ENCODE measurements around the gene SLC26A8. TPM values are rescaled to one million over a fixed set of nuclear protein-coding genes. Genes with fewer than 3 reads are reported as not detected.
"Not testable (repeated sequence)": the region's sequence is repeated elsewhere in the genome, so short reads cannot be mapped to it uniquely, and the experiment has no call there.

The SLC26A8 gene
- total RNA-seq, 1 donor from 2014 or later = not detected

DNA sequence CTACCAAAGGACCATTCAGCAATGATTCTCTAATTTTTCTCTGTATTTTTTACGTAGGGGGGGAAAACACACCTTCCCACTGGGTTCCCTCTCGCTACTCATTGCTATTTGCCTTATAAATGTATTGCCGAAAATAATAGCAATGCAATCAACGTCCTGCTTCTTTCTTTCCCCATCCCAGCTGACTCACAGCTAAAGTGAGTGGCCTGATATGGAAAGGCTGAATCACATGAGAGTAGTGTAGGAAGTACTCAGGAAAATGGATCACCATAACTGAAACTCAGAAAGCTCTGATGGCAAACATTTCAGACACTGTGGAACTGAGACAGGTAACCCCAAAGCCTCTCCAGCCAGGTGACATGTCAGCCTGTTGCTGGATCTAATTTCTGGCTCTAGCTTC is 54.3 kb downstream of the SLC26A8 start:
- intact Hi-C loops (cut with DNase I) = no loop called here
- no peak for DNase-seq (ENCODE audit: missing footprints)
- no peak for ATAC-seq

DNA sequence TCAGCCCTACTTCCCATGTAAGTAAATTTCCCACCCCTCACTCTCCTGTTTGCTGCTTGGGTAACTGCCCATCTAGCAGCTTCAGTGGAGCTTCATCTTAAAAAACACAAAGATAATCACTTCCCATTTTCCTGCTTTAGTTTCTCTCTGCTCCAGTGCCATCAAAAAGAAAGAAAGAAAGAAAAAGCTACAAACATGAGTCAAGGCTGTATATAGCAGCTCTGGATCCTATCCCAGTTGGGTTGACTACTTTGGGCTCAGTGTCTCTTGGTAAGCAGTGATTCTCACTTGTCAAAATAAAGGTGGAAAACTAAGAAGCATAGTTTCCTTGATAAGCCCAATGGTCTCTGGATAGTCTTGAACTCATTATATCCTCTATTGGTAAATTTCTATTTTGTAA is 54.8 kb downstream of the SLC26A8 start:
- intact Hi-C loops (cut with DNase I) = no loop called here
- no peak for ATAC-seq
- no peak for DNase-seq (ENCODE audit: missing footprints)

DNA sequence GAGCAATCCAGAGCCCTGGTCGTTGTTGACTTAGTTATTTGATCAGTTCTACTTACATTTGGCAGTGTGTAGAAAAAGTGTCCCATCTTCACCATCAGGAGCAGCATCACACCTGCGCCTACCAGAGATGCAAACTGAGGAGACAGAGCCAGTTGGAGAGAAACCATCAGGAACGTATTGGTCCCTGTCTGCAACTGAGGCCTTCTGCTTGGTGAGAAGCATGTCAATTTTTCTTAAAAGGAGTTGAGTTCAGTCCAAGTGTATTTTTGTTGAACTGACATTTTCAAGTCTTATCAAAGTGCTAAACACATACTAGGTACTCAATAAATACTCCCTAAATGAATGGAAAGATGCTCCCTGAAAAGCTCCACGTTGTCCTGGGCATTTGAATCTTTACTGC is 55.6 kb downstream of the SLC26A8 start:
- intact Hi-C loops (cut with DNase I) = no loop called here
- DNase-seq (ENCODE audit: missing footprints) (no peak), ATAC-seq (no peak)

DNA sequence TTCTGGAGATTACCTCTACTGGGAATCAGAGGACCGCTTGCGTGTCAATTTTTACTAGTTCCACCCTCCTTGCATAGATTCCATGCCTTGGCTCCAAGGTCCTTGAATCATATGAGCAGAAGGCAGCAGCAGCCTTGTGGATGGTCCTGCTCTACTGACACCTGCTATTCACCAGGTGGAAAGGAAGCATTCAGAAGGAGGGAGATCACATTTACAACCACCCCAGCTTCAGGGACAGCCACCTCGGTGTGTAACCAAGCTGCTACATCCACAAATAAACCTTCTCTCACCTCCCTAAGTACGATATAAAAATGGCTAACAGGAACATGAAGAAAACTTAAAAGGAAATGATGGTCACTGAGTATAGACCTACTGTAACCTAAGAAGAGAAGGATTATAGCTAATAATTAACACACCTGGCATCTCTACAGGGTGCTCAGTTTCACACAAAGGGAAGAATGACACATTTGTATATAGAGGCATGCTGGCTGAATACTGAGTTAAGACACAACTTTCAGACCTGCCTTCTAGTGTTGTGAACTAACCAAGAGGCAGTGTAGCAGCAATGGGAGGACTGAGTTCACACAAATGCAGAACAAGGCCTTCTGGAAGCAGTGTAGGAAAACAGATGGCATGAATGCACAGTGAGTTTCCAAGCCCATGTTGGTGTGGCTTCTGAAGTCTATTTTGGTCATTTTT is 57.2 kb downstream of the SLC26A8 start:
- DNase-seq (ENCODE audit: missing footprints) = no peak
- intact Hi-C loops (cut with DNase I) = no loop called here

DNA sequence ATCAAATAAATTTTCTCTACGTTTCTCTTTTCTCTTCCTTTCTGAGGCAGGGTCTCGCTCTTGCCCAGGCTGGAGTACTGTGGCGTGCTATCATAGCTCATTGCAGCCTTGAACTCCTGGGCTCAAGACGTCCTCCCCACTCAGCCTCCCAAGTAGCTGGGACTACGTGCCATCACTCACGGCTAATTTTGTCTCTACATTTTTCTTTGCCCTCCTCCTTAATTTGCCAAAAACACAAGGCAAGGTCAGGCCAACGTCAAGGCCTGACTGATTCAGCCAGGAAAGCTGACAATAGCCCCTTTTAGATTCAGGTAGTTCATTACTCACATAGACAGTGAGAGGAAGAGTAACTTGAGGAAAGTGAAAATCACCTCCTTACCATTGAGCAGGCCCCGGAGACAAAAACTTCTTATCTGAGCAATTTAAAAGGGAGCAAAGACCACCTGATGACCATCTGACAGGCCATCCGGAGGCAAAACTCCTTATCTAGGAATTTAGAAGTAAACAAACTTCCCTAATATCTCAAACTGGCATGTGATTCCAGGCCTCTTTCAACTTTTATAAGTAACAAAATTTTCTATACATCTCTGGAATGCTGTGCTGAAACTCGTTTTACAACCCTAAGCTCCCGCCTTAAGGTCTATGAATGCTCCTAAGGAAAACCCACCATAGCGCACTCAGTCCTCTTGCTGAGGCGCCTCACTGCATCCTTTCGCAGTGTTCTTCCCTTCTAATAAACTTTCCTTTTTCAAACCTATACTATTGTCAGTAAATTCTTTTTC is 61.5 kb downstream of the SLC26A8 start:
- DNase-seq (ENCODE audit: missing footprints) (no peak), ATAC-seq (no peak)
- intact Hi-C loops (cut with DNase I) = no loop called here

More for the DNA sequence above, 57.2 kb downstream of the SLC26A8 start:
- no peak for ATAC-seq

DNA sequence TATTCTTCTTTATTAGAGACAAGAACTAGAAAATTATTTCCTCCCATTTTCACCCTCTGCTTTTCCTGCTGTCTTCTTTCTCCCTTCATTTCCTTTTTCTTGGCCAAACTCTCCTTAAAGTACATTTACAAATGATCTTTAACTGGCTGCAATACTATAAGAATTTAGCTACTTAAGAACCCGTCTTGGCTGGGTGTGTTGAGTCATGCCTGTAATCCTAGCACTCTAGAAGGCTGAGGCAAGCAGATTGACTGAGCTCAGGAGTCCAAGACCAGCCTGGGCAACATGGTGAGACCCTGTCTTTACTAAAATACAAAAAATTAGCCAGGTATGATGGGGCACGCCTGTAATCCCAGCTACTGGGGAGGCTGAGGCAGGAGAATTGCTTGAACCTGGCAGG is 64.3 kb downstream of the SLC26A8 start:
- ATAC-seq = no peak
- no peak for DNase-seq (ENCODE audit: missing footprints)
- intact Hi-C loops (cut with DNase I) = no loop called here

DNA sequence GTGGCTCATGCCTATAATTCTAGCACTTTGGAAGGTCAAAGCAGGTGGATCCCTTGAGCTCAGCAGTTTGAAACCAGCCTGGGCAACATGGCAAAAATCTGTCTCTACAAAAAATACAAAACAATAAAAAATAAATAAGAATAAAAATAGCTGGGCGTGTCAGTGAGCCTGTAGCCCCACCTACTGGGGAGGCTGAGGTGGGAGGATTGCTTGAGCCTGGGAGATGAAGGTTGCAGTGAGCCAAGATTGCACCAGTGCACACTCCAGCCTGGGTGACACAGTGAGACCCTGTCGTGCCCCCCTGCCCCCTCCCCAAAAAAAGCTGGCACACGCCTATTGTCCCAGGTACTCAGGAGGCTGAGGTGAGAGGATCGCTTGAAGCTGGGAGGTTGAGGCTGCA is 68.5 kb downstream of the SLC26A8 start:
- ATAC-seq (no peak), DNase-seq (ENCODE audit: missing footprints) (no peak)
- intact Hi-C loops (cut with DNase I) = no loop called here

DNA sequence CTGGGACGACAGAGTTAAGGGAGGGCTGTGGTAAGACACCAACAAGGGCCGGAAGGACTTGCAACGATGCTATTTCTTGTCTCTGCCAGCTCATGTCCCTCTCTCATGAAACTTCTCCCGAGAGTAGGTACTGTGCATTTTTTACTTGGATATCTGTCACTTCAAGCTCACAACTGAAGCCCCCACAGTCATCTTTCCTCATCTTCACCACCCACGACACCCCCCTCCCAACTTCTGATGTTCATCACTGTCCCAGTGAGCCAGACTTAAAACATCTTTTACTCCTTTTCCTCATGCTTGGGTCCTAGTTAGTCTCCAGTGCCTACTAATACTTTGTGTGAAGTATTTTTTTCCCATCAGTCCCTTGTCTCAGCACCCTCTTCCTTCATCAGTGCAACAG is 68.9 kb downstream of the SLC26A8 start:
- no peak for ATAC-seq
- DNase-seq (ENCODE audit: missing footprints) = no peak
- intact Hi-C loops (cut with DNase I) = no loop called here

DNA sequence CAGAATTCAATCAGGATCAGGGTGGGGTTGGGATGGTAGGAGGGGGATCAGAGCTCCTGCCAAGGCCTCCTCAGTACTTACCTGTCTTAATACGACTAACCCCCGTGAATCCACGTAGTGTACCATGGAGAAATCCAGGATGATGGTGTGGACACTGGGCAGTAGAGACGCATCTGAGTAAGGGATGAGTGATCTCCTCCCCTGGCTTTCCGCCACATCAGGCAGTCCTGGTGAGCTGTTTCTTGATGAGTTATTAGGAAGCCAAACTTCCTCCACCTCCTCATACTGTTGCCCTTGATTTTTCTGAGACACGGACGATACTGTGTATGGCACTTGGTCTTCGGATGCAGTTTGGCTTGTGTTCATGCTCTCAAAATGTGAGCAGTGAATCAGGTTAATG is 69.4 kb downstream of the SLC26A8 start:
- intact Hi-C loops (cut with DNase I) = no loop called here

DNA sequence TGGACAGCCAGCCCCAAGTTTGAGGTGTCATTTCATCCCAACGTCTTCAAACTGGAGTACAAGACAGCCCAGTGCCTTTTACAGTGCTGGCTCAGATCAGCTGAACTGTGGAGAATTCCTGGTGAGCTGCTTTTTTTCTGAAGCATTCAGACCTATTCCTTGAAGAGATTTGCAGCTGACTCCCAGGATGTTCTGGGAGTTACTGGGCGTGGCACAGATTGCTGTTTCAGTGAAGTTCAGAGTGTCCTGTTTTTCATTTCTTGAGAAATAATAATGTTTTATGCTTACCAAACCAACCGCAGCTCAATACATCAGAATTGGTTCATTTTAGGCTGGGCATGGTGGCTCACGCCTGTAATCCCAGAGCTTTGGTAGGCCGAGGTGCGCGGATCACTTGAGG is 70.1 kb downstream of the SLC26A8 start:
- DNase-seq (ENCODE audit: missing footprints) (no peak), ATAC-seq (no peak)
- intact Hi-C loops (cut with DNase I) = no loop called here

More for the DNA sequence above, 69.4 kb downstream of the SLC26A8 start:
- DNase-seq (ENCODE audit: missing footprints) (no peak), ATAC-seq (no peak)

DNA sequence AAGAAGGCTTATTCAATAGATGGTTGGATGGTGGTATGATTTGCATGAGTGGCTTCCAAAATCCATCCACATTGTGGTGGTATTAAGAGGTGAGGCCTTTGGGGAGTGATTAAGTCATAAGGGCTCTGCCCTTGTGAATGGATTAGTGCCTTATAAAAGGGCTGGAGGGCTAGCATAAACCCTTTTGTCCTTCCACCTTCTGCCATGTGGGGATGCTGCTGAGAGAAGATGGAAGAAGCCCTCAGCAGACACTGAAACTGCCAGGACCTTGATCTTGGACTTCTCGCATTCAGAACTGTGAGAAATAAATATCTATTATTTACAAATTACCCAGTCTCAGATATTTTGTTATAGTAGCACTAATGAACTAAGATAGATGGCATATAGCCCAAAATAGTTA is 75.7 kb downstream of the SLC26A8 start:
- ATAC-seq (no peak), DNase-seq (ENCODE audit: missing footprints) (no peak)
- intact Hi-C loops (cut with DNase I) = no loop called here

DNA sequence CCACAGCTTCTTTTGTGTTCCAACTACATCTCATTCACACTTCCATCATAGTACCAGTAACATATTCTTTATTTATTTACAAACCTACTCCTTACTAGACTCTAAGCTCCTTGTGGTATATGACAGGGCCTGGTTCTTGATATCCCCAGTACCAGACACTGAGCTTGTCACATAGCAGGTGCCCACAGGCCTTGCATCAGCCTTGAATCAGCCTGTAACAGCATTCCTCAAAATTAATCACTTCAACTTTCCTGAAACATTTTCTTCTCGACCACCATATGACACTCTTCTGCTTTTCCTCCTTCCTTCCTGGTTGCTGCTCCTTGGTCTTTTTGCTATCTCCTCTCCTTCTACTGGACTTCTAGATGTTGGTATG is 78.8 kb downstream of the SLC26A8 start:
- ATAC-seq (no peak), DNase-seq (ENCODE audit: missing footprints) (no peak)
- intact Hi-C loops (cut with DNase I) = no loop called here

DNA sequence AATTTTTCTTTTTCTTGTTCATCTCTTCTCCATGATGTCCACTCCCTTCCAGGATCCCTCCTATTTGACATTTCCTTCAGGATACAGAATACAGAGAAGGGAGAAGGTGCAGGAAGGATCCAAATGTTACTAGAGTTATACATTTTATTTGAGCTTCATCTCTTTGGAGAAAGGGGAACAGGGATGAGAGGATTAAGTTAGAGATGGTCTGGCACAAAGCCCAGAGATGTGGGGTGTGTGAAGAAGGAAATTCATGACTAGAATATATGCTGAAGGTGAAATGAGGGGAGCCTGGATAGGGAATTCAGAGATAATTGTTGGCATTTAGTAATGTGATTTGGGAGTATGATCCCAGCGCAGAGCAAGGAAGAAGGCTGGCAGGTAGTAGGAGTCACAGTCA is 81.1 kb downstream of the SLC26A8 start:
- intact Hi-C loops (cut with DNase I) = no loop called here
- ATAC-seq (no peak), DNase-seq (ENCODE audit: missing footprints) (no peak)

DNA sequence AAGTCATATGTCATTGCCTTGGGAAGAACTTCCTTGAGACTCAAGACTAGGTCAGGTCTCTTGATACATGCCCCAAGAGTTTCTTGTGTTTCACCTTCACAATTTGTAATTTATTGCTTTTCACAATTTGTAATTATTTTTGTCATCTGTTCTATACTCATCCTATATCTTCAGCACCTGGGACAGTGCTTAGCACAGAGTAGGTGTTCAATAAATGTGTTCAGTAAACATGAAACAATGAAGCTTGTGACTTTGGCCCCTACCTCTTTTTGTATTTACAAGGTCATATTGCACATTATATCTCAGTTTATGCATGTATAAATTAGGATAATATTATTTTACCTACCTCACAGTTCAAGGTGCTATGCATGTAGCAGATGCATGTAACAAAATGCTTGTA is 82.1 kb downstream of the SLC26A8 start:
- no peak for ATAC-seq
- intact Hi-C loops (cut with DNase I) = no loop called here
- no peak for DNase-seq (ENCODE audit: missing footprints)

DNA sequence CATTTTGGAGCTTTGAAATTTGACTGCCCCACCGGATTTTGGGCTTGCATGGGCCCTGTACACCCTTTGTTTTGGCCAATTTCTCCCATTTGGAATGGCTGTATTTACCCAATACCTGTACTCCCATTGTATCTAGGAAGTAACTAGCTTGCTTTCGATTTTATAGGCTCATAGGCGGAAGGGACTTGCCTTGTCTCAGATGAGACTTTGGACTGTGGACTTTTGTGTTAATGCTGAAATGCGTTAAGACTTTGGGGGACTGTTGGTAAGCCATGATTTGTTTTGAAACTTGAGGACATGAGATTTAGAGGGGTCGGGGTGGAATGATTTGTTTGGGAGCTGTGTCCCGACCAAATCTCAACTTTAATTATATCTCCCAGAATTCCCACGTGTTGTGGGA is 83.3 kb downstream of the SLC26A8 start:
- intact Hi-C loops (cut with DNase I); ATAC-seq; DNase-seq (ENCODE audit: missing footprints): not testable (repeated sequence)

DNA sequence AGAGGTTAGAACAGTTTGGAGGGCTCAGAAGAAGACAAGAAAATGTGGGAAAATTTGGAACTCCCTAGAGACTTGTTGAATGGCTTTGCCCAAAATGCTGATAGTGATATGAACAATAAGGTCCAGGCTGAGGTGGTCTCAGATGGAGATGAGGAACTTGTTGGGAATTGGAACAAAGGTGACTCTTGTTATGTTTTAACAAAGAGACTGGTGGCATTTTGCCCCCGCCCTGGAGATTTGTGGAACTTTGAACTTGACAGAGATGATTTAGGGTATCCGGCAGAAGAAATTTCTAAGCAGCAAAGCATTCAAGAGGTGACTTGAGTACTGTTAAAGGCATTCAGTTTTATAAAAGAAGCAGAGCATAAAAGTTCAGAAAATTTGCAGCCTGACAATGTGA is 84.4 kb downstream of the SLC26A8 start:
- ATAC-seq; intact Hi-C loops (cut with DNase I); DNase-seq (ENCODE audit: missing footprints): not testable (repeated sequence)

DNA sequence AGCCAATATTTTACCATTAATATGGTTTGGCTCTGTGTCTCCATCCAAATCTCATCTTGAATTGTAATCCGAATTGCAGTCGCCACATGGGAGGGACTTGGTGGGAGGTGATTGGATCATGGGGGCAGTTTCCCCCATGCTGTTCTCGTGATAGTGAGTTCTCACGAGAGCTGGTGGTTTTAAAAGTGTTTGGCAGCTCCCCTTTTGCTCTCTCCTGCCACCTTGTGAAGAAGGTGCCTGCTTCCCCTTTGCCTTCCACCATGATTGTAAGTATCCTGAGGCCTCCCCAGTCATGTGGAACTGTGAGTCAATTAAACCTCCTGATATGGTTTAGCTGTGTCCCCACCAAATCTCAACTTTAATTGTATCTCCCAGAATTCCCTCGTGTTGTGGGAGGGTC is 85.2 kb downstream of the SLC26A8 start:
- intact Hi-C loops (cut with DNase I); ATAC-seq; DNase-seq (ENCODE audit: missing footprints): not testable (repeated sequence)

DNA sequence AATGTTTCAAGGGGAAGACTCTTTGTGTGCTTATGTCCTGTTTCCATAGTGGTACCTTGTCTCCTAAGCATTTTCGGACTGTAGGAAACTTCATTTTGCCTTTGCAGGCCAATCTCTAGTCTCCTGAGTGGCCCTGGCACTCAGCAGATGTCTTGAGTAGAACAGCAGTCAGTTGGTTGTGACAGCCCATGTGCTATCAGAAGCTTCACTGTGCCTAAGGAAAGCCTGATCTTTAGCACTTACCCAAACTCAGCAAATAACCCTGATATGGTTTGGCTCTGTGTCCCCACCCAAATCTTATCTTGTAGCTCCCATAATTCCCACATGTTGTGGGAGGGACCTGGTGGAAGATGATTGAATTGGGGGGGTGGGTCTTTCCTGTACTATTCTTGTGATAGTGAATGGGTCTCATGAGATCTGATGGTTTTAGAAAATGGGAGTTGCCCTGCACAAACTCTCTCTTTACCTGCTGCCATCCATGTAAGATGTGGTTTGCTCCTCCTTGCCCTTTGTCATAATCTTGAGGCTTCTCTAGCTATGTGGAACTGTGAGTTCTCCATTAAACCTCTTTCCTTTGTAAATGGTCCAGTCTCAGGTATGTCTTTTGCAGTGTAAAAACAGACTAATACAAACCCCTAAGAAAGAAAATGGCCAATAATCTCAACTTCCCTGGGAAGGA is 87.6 kb downstream of the SLC26A8 start:
- intact Hi-C loops (cut with DNase I) = no loop called here
- ATAC-seq (no peak), DNase-seq (ENCODE audit: missing footprints) (no peak)

DNA sequence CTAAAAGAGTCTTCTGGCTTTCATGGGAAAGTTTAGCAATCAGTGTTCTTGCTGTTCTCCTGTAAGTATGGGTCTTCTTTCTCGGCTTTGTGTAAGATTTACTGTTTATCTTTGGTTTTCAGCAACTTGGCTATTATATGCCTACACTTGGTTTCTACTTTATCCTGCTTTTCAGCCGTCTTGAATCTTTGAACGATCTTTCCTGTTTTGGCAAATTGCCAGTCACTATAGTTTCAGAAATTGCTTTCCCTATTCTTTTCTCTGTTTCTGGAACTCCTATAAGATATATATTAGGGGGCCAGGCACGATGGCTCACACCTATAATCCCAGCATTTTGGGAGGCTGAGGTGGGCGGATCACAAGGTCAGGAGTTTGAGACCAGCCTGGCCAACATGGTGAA is 89.0 kb downstream of the SLC26A8 start:
- no peak for DNase-seq (ENCODE audit: missing footprints)
- no peak for ATAC-seq
- intact Hi-C loops (cut with DNase I) = no loop called here

DNA sequence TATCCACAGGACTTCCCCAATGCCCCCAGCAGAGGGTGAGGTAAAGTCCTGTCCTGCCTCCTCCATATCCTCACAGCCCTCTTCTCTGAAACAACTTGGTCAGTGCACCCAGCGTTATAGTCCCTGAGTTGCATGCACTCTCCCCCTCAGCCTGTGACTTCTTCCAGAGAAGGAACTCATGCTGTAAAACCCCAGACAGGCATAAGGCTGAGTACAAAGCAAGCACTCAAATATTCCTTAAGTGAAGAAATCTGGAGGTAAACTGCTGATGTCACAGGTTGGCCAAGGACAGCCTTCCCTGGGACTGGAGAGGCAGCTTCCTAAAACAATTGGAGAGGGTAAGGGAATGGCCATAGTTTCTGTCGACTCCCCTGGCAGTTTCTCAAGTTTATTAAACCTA is 90.6 kb downstream of the SLC26A8 start:
- no peak for ATAC-seq
- DNase-seq (ENCODE audit: missing footprints) = no peak
- intact Hi-C loops (cut with DNase I) = no loop called here
